ENCODE results near the gene CRHBP. TPM values are rescaled to one million over a fixed set of nuclear protein-coding genes. Genes with fewer than 3 reads are reported as not detected.

CRHBP gene
- total and polyA plus RNA-seq, 2 donors (not counting 1 experiment from before 2014, with no cell fraction given): 0.17 TPM

DNA sequence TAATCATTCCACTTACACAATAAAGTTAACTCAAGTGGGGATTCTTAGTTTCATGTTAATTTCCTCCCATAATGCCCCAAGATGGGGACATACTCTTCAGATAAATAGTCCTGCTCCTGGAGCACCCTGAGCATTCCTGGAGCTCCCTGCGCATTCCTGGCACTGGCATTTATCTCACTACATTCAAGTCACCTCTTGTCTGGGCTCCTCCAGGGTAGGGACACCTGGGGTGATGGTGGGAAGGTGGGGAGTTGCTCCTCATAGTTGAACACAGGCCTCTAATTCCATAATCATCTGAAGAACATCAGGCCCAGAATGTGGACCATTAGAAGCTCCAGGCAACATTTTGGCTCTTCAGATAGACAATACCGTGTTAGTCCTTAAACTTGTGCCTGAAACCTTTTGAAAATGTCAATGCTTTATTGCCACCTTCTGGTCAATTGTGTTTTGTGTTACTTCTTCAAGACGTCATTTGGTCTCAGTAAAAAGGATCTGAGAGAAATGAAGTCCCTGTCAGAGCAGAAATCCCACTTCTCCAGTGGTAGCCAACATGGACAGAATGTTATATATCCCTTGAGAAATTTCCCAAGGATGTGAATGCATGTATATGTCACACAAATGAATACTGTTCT lies 63.2 kb downstream of the CRHBP start:
- peak; percentile 63 to 81 for DNase-seq (ENCODE audit: low read depth in 2 of 2)
- no peak overlapping the region for H3K4me3 ChIP-seq (replicated peaks in 1 of 4; ENCODE audit: control extremely low read depth in 1 of 4, insufficient read depth in 1 of 4, low read depth in 3 of 4, low read length in 4 of 4)
- no peaks in the 10 kb centered on the region for H3K36me3 ChIP-seq (ENCODE audit: control insufficient read depth, insufficient read depth, low read length)
- no peak for TF ChIP-seq EZH2 (IDR thresholded peaks at IDR 0.05; ENCODE audit: low read length, missing control alignments)
- TF ChIP-seq, protein P1, sequence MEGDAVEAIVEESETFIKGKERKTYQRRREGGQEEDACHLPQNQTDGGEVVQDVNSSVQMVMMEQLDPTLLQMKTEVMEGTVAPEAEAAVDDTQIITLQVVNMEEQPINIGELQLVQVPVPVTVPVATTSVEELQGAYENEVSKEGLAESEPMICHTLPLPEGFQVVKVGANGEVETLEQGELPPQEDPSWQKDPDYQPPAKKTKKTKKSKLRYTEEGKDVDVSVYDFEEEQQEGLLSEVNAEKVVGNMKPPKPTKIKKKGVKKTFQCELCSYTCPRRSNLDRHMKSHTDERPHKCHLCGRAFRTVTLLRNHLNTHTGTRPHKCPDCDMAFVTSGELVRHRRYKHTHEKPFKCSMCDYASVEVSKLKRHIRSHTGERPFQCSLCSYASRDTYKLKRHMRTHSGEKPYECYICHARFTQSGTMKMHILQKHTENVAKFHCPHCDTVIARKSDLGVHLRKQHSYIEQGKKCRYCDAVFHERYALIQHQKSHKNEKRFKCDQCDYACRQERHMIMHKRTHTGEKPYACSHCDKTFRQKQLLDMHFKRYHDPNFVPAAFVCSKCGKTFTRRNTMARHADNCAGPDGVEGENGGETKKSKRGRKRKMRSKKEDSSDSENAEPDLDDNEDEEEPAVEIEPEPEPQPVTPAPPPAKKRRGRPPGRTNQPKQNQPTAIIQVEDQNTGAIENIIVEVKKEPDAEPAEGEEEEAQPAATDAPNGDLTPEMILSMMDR (conservative IDR thresholded peaks at IDR 0.05 in 1 of 2, IDR thresholded peaks at IDR 0.05 in 1 of 2; ENCODE audit: low read depth in 1 of 2, low read length in 2 of 2): peak; percentile 21 to 31
- H3K27me3 ChIP-seq (ENCODE audit: control insufficient read depth, insufficient read depth, low read length): no peaks in the 10 kb centered on the region
- H3K9me3 ChIP-seq (ENCODE audit: control insufficient read depth, insufficient read depth, low read depth, low read length): no peaks in the 10 kb centered on the region
- no peak overlapping the region for H2AFZ ChIP-seq (ENCODE audit: low read length)
- H4K20me1 ChIP-seq (ENCODE audit: control insufficient read depth, extremely low read depth, insufficient read depth, low read length): no peaks in the 10 kb centered on the region
- H3K4me1 ChIP-seq (ENCODE audit: control insufficient read depth, extremely low read depth, insufficient read depth, low read length): no peaks in the 10 kb centered on the region
- no peak overlapping the region for H3K4me2 ChIP-seq (ENCODE audit: extremely low read depth, insufficient read depth, low read length)
- H3K9ac ChIP-seq (ENCODE audit: insufficient read depth, low read length): no peak overlapping the region
- no peak overlapping the region for H3K27ac ChIP-seq (ENCODE audit: insufficient read depth, low read length)
- no peaks in the 10 kb centered on the region for H3K79me2 ChIP-seq (ENCODE audit: control insufficient read depth, insufficient read depth, low read length)

DNA sequence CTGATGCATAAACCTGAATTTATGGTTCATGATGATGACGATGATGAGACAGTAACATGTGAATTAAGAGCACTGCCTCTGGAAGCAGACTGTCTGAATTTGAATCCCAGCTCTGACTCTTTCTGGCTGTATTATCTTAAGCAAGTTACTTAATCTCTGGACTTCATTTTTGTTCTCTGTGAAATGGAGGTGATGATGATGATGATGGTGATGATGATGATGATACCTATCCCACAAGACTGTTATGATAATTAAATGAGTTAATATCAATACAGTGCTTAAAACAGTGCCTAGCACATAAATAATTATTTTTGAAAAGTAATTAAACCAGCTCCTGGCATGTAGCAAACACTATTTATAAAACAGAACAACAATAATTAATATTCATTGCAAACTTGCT lies 64.1 kb downstream of the CRHBP start:
- H3K4me1 ChIP-seq (ENCODE audit: control insufficient read depth, extremely low read depth, insufficient read depth, low read length): no peaks in the 10 kb centered on the region
- no peak overlapping the region for H3K9ac ChIP-seq (ENCODE audit: insufficient read depth, low read length)
- no peak for TF ChIP-seq EZH2 (IDR thresholded peaks at IDR 0.05; ENCODE audit: low read length, missing control alignments)
- H3K4me2 ChIP-seq (ENCODE audit: extremely low read depth, insufficient read depth, low read length): no peak overlapping the region
- no peak overlapping the region for H2AFZ ChIP-seq (ENCODE audit: low read length)
- no peak for DNase-seq (ENCODE audit: low read depth in 2 of 2)
- H4K20me1 ChIP-seq (ENCODE audit: control insufficient read depth, extremely low read depth, insufficient read depth, low read length): no peaks in the 10 kb centered on the region
- H3K9me3 ChIP-seq (ENCODE audit: control insufficient read depth, insufficient read depth, low read depth, low read length): no peaks in the 10 kb centered on the region
- H3K27ac ChIP-seq (ENCODE audit: insufficient read depth, low read length): no peak overlapping the region
- no peaks in the 10 kb centered on the region for H3K79me2 ChIP-seq (ENCODE audit: control insufficient read depth, insufficient read depth, low read length)
- H3K27me3 ChIP-seq (ENCODE audit: control insufficient read depth, insufficient read depth, low read length): no peaks in the 10 kb centered on the region
- no peaks in the 10 kb centered on the region for H3K36me3 ChIP-seq (ENCODE audit: control insufficient read depth, insufficient read depth, low read length)
- no peak overlapping the region for H3K4me3 ChIP-seq (replicated peaks in 1 of 4; ENCODE audit: control extremely low read depth in 1 of 4, insufficient read depth in 1 of 4, low read depth in 3 of 4, low read length in 4 of 4)

DNA sequence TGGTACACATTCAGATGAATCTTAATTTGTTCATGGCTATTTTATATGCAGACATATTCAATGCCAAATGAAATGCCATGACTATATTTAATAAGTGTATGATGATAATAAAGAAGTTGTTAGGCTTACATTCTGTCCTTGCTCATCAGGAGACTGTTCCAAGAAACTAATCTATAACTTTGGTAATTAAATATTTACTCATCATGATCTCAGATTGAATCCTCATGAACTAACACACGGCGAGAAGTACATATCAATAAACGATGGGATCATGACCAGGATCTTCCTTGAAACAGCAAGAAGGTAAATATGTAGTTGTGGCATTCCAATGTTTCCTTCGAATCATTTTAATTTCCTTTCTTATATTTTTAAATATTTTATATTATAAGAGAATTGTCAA lies 64.8 kb downstream of the CRHBP start:
- TF ChIP-seq, protein P1 (conservative IDR thresholded peaks at IDR 0.05 in 1 of 2, IDR thresholded peaks at IDR 0.05 in 1 of 2; ENCODE audit: low read depth in 1 of 2, low read length in 2 of 2): no peak
- no peak for TF ChIP-seq EZH2 (IDR thresholded peaks at IDR 0.05; ENCODE audit: low read length, missing control alignments)
- no peaks in the 10 kb centered on the region for H4K20me1 ChIP-seq (ENCODE audit: control insufficient read depth, extremely low read depth, insufficient read depth, low read length)
- no peak overlapping the region for H3K4me3 ChIP-seq (replicated peaks in 1 of 4; ENCODE audit: control extremely low read depth in 1 of 4, insufficient read depth in 1 of 4, low read depth in 3 of 4, low read length in 4 of 4)
- H3K9ac ChIP-seq (ENCODE audit: insufficient read depth, low read length): no peak overlapping the region
- no peaks in the 10 kb centered on the region for H3K4me1 ChIP-seq (ENCODE audit: control insufficient read depth, extremely low read depth, insufficient read depth, low read length)
- H3K4me2 ChIP-seq (ENCODE audit: extremely low read depth, insufficient read depth, low read length): no peak overlapping the region
- no peaks in the 10 kb centered on the region for H3K9me3 ChIP-seq (ENCODE audit: control insufficient read depth, insufficient read depth, low read depth, low read length)
- no peak for DNase-seq (ENCODE audit: low read depth in 2 of 2)
- no peaks in the 10 kb centered on the region for H3K36me3 ChIP-seq (ENCODE audit: control insufficient read depth, insufficient read depth, low read length)
- no peak overlapping the region for H2AFZ ChIP-seq (ENCODE audit: low read length)
- no peak overlapping the region for H3K27ac ChIP-seq (ENCODE audit: insufficient read depth, low read length)
- no peaks in the 10 kb centered on the region for H3K79me2 ChIP-seq (ENCODE audit: control insufficient read depth, insufficient read depth, low read length)
- no peaks in the 10 kb centered on the region for H3K27me3 ChIP-seq (ENCODE audit: control insufficient read depth, insufficient read depth, low read length)

Other genes starting within 250 kb of the CRHBP start
- 164 and 265 TPM in 2 replicates for gene F2R, start 236.9 kb upstream of the CRHBP start, total RNA-seq
- 700 and 797 TPM in 2 replicates for gene F2R, start 236.9 kb upstream of the CRHBP start, polyA plus RNA-seq
- 20.8 and 25.1 TPM in 2 replicates for gene F2RL1, start 134.0 kb upstream of the CRHBP start, total RNA-seq
- gene F2RL1, start 134.0 kb upstream of the CRHBP start, polyA plus RNA-seq: 12.4 and 24.9 TPM in 2 replicates
- gene S100Z, start 103.0 kb upstream of the CRHBP start, total RNA-seq: not detected in 2 replicates
- not detected in 2 replicates for gene S100Z, start 103.0 kb upstream of the CRHBP start, polyA plus RNA-seq
- gene AGGF1, start 77.4 kb downstream of the CRHBP start, total RNA-seq: 25.1 and 25.2 TPM in 2 replicates
- gene AGGF1, start 77.4 kb downstream of the CRHBP start, polyA plus RNA-seq: 14.1 and 15.5 TPM in 2 replicates
- gene ZBED3, start 134.2 kb downstream of the CRHBP start, total RNA-seq: 1.0 and 1.7 TPM in 2 replicates
- gene ZBED3, start 134.2 kb downstream of the CRHBP start, polyA plus RNA-seq: 3.0 and 4.6 TPM in 2 replicates